ENCODE data around the gene POLR3GL.
"Not testable (repeated sequence)": the region's sequence is repeated elsewhere in the genome, so short reads cannot be mapped to it uniquely, and the experiment has no call there.

POLR3GL gene

DNA sequence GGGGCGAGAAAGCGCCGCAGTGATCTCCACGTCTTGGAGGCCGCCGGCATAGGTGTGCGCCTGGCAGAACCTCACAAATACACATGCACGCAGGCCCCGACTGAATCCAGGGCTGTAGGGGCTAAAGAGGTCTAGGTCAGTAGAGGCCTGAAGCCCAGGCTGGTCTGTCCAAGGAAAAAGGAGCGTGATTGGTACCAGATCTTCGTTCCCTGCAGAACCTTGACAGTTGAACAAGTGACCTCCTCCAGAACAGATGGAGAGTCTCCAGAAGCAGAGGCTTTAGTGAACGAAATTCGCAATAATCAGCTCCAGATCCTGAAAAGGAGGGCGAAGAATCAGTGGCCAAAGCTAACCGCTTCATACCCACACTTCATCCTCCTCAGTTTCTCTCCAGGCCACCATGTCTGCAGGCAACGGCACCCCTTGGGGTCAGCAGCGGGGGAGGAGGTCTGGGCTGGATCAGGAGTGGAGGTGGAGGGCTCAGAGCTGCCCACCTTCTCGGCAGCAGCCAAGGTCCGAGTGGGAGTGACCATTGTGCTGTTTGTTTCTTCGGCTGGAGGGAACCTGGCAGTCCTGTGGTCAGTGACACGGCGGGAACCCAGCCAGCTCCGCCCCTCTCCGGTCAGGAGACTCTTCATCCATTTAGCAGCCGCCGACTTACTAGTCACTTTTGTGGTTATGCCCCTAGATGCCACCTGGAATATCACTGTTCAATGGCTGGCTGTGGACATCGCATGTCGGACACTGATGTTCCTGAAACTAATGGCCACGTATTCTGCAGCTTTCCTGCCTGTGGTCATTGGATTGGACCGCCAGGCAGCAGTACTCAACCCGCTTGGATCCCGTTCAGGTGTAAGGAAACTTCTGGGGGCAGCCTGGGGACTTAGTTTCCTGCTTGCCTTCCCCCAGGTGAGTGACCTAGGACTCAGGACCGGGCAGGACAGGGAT is 45.2 kb upstream of the POLR3GL start:
- peak; percentile 61 for DNase-seq (ENCODE audit: low read depth)
- H3K4me3 ChIP-seq (ENCODE audit: low read depth, low read length): peak overlapping the region; percentile 92
- TF ChIP-seq, protein P1, sequence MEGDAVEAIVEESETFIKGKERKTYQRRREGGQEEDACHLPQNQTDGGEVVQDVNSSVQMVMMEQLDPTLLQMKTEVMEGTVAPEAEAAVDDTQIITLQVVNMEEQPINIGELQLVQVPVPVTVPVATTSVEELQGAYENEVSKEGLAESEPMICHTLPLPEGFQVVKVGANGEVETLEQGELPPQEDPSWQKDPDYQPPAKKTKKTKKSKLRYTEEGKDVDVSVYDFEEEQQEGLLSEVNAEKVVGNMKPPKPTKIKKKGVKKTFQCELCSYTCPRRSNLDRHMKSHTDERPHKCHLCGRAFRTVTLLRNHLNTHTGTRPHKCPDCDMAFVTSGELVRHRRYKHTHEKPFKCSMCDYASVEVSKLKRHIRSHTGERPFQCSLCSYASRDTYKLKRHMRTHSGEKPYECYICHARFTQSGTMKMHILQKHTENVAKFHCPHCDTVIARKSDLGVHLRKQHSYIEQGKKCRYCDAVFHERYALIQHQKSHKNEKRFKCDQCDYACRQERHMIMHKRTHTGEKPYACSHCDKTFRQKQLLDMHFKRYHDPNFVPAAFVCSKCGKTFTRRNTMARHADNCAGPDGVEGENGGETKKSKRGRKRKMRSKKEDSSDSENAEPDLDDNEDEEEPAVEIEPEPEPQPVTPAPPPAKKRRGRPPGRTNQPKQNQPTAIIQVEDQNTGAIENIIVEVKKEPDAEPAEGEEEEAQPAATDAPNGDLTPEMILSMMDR (IDR thresholded peaks at IDR 0.05; ENCODE audit: low read depth, low read length): no peak
- TF ChIP-seq, protein P2, sequence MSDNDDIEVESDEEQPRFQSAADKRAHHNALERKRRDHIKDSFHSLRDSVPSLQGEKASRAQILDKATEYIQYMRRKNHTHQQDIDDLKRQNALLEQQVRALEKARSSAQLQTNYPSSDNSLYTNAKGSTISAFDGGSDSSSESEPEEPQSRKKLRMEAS (IDR thresholded peaks at IDR 0.05; ENCODE audit: low read depth, low read length): no peak
- TF ChIP-seq POLR2A (IDR thresholded peaks at IDR 0.05; ENCODE audit: extremely low read depth, insufficient read length) (peak; percentile 7), MYC (IDR thresholded peaks at IDR 0.05; ENCODE audit: low read depth, low read length) (no peak; the same call in 1 of the 2 replicates)

GRCh38 chr1:145920297-145920696 is 44.2 kb upstream of the POLR3GL start:
- H3K4me3 ChIP-seq (ENCODE audit: low read depth, low read length); DNase-seq (ENCODE audit: low read depth): not testable (repeated sequence)

DNA sequence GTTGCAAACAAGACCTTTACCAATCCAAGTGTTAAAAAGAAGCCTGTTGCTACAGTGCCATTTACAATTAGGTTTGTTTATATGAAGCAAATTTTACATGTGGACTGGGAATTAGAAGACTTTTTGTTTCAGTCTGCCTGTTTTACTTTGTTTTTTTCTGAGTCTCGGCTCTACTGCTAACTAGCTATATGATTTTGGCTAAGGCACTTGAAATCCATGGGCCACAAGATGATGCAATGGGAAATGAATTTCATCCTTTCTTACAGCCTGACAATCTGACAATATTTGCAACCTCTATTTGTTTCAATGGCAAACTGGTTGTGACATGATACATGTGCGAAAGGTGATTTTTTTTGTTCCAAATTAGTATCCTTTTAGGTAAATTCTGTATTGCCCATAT is 42.2 kb upstream of the POLR3GL start:
- no peak for TF ChIP-seq POLR2A (IDR thresholded peaks at IDR 0.05; ENCODE audit: extremely low read depth, insufficient read length)
- no peak for TF ChIP-seq MYC (IDR thresholded peaks at IDR 0.05; ENCODE audit: low read depth, low read length)
- TF ChIP-seq, protein P2 (IDR thresholded peaks at IDR 0.05; ENCODE audit: low read depth, low read length): no peak
- TF ChIP-seq, protein P1 (IDR thresholded peaks at IDR 0.05; ENCODE audit: low read depth, low read length): no peak
- peak; percentile 30 for DNase-seq (ENCODE audit: low read depth)
- H3K4me3 ChIP-seq (ENCODE audit: low read depth, low read length): no peak overlapping the region

DNA sequence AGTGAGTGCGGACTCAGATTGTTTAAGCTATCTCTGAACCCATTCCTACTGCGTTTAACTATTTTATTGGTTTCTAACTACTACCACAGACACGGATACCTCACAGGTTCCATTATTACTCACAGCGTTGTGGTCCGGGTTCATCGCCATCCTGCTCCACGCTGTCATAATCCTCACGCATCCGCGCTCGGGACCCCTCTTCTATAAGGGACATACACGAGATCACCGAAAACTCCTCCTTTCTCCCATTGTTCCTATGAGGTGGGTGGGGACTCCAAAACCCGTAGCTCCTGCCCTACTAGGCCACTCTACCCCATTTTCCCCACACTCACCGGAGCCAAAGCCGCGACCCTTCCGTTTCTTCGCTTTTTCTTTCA is 37.8 kb upstream of the POLR3GL start:
- no peak for DNase-seq (ENCODE audit: low read depth)
- H3K4me3 ChIP-seq (ENCODE audit: low read depth, low read length): peak overlapping the region; percentile 93

DNA sequence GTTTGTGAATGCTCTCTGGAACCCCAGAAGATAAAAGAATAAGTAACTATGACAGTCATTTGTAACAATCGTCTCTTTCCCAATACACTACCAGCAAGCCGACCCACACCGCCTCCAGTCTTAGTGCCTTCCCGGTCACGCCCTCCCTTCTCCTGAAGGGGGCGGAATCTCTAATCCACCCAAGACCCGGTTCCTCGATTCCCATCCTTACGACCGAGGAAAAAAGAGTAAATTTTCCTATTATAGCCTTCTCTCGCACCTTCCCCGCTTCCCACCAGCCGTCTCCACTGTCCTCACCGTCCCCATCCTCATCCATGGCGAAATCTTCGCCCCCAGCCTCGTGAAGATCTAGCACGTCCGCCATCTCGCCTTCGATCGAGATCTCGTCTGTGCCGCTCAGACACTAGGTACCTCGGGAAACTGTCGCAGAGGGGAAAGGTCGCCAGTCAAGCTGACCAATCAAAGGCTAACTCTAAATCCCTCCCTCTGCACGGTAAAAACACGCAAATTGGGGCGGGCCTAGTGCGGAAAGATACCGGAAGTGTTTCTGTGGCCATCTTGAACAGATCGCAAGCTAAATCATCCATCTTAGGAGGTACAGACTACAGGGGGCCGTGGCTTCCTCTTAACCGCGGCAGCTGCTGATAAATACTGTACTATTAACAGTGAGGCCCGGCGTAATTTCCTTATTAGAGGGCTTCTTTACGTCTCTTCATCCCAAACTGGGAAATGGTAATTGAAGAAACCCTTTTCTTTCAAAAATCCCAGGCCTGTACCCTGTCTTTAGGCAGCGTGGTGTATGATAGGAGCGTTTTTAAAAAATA is 37.2 kb upstream of the POLR3GL start, which contains the start of gene RBM8A:
Gene RBM8A, minus strand, starts transcription at position 422 of the 824 bp plus-strand sequence. Its CDS starts 58 bp downstream, at position 364.
- DNase-seq (ENCODE audit: low read depth): peak; percentile 99
- peak within 1 kb of the TSS; percentile 93 for H3K4me3 ChIP-seq (ENCODE audit: low read depth, low read length)
- TF ChIP-seq, protein P1 (IDR thresholded peaks at IDR 0.05; ENCODE audit: low read depth, low read length): peak; percentile 66
- TF ChIP-seq POLR2A (IDR thresholded peaks at IDR 0.05; ENCODE audit: extremely low read depth, insufficient read length): peak; percentile 91
- TF ChIP-seq, protein P2 (IDR thresholded peaks at IDR 0.05; ENCODE audit: low read depth, low read length): peak; percentile 22
- peak; percentile 77 for TF ChIP-seq MYC (IDR thresholded peaks at IDR 0.05; ENCODE audit: low read depth, low read length)

More for the DNA sequence above, 37.8 kb upstream of the POLR3GL start:
- TF ChIP-seq, protein P2 (IDR thresholded peaks at IDR 0.05; ENCODE audit: low read depth, low read length): no peak
- TF ChIP-seq, protein P1 (IDR thresholded peaks at IDR 0.05; ENCODE audit: low read depth, low read length): no peak
- TF ChIP-seq MYC (IDR thresholded peaks at IDR 0.05; ENCODE audit: low read depth, low read length) (no peak), POLR2A (IDR thresholded peaks at IDR 0.05; ENCODE audit: extremely low read depth, insufficient read length) (no peak)
